H1 (cell line): ENCODE results near the gene CD300LB. TPM values are rescaled to one million over a fixed set of nuclear protein-coding genes. Genes with fewer than 3 reads are reported as not detected.

Experiments
- KDM1A ChIP-seq: fragments of 200-600, 300-600 bp; sonication (generic); IDR thresholded peaks from 2 replicates; pipeline ENCODE4 v1.7.1; 2016; ENCODE audit warnings: mild to moderate bottlenecking, low read length, borderline replicate concordance
- NRF1 ChIP-seq: IDR thresholded peaks from 2 replicates; pipeline ENCODE4 v1.6.1; 2011; ENCODE audit warnings: mild to moderate bottlenecking, low read depth, low read length, improper control_type of control experiment
- polyA plus RNA-seq, 7 experiments: library from polyadenylated mRNA; depleted of rRNA in 3 of 7; stranded (reverse) in 5 of 7; unstranded in 2 of 7; fragments of >200 nt in 5 of 7; fragments of 200-250 nt in 2 of 7; gene quantifications; 1 replicate in 5 of 7; 2 replicates in 1 of 7; 4 replicates in 1 of 7; pipeline versions ENCODE4 v1.2.1 to v1.2.3, GENCODE V29; 2011 to 2013; ENCODE audit warnings: missing spikeins in 2 of 7, mixed read lengths in 2 of 7
- total RNA-seq: library from RNA; stranded (reverse); fragmentation: NEBNext Ultra II Directional; extraction: Animal tissue kit (Norgen Biotek cat#: 25700); gene quantifications from 2 replicates; pipeline ENCODE4 v1.2.1, GENCODE V29; 2021
- TF ChIP-seq, protein P1 (sequence below): fragments of 300-600 bp; sonication (generic); IDR thresholded peaks from 2 replicates; pipeline ENCODE4 v1.7.1; 2012; ENCODE audit warnings: low read length, moderate library complexity, mild to moderate bottlenecking, inconsistent platforms; ENCODE audit not compliant: insufficient replicate concordance

The CD300LB gene
- total and polyA plus RNA-seq, 2 of the 8 experiments (the other 6 are each of a cell fraction or from before 2014, with no cell fraction given), result not detected

DNA sequence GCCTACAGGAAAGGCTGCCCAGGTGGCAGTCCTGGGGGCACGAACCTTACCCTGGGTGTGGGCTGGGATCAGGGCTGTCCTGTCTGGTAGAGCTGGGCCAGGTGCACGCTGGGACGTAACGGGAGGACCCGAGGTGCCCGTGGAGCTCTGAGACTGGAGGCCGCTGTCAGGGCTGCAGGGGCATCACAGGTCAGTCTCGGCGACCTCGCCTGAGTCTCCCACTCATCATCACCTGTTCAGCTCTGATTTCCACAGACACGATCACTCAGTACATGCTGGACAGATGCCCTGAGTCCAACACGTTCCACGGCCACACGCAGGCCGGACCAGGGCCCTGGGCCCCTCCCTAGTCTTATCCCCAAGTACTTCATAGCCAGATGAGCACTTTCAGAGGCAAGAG, 19.3 kb upstream of the CD300LB start (continued):
- TF ChIP-seq, protein P1, sequence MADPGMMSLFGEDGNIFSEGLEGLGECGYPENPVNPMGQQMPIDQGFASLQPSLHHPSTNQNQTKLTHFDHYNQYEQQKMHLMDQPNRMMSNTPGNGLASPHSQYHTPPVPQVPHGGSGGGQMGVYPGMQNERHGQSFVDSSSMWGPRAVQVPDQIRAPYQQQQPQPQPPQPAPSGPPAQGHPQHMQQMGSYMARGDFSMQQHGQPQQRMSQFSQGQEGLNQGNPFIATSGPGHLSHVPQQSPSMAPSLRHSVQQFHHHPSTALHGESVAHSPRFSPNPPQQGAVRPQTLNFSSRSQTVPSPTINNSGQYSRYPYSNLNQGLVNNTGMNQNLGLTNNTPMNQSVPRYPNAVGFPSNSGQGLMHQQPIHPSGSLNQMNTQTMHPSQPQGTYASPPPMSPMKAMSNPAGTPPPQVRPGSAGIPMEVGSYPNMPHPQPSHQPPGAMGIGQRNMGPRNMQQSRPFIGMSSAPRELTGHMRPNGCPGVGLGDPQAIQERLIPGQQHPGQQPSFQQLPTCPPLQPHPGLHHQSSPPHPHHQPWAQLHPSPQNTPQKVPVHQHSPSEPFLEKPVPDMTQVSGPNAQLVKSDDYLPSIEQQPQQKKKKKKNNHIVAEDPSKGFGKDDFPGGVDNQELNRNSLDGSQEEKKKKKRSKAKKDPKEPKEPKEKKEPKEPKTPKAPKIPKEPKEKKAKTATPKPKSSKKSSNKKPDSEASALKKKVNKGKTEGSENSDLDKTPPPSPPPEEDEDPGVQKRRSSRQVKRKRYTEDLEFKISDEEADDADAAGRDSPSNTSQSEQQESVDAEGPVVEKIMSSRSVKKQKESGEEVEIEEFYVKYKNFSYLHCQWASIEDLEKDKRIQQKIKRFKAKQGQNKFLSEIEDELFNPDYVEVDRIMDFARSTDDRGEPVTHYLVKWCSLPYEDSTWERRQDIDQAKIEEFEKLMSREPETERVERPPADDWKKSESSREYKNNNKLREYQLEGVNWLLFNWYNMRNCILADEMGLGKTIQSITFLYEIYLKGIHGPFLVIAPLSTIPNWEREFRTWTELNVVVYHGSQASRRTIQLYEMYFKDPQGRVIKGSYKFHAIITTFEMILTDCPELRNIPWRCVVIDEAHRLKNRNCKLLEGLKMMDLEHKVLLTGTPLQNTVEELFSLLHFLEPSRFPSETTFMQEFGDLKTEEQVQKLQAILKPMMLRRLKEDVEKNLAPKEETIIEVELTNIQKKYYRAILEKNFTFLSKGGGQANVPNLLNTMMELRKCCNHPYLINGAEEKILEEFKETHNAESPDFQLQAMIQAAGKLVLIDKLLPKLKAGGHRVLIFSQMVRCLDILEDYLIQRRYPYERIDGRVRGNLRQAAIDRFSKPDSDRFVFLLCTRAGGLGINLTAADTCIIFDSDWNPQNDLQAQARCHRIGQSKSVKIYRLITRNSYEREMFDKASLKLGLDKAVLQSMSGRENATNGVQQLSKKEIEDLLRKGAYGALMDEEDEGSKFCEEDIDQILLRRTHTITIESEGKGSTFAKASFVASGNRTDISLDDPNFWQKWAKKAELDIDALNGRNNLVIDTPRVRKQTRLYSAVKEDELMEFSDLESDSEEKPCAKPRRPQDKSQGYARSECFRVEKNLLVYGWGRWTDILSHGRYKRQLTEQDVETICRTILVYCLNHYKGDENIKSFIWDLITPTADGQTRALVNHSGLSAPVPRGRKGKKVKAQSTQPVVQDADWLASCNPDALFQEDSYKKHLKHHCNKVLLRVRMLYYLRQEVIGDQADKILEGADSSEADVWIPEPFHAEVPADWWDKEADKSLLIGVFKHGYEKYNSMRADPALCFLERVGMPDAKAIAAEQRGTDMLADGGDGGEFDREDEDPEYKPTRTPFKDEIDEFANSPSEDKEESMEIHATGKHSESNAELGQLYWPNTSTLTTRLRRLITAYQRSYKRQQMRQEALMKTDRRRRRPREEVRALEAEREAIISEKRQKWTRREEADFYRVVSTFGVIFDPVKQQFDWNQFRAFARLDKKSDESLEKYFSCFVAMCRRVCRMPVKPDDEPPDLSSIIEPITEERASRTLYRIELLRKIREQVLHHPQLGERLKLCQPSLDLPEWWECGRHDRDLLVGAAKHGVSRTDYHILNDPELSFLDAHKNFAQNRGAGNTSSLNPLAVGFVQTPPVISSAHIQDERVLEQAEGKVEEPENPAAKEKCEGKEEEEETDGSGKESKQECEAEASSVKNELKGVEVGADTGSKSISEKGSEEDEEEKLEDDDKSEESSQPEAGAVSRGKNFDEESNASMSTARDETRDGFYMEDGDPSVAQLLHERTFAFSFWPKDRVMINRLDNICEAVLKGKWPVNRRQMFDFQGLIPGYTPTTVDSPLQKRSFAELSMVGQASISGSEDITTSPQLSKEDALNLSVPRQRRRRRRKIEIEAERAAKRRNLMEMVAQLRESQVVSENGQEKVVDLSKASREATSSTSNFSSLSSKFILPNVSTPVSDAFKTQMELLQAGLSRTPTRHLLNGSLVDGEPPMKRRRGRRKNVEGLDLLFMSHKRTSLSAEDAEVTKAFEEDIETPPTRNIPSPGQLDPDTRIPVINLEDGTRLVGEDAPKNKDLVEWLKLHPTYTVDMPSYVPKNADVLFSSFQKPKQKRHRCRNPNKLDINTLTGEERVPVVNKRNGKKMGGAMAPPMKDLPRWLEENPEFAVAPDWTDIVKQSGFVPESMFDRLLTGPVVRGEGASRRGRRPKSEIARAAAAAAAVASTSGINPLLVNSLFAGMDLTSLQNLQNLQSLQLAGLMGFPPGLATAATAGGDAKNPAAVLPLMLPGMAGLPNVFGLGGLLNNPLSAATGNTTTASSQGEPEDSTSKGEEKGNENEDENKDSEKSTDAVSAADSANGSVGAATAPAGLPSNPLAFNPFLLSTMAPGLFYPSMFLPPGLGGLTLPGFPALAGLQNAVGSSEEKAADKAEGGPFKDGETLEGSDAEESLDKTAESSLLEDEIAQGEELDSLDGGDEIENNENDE, result no peak
- TF ChIP-seq KDM1A, result no peak
- TF ChIP-seq NRF1, result no peak
